Neuronal stem cell (in vitro differentiated cells): ENCODE results near the gene FGF1.
A peak's percentile ranks its signal among the peaks of the same experiment; 100 is the strongest.

Source experiments
- DNase-seq: peaks from one replicate; pipeline ENCODE4 v3.0.0-alpha.2; 2013; ENCODE audit warnings: low spot score
- H2AFZ ChIP-seq: one replicate; pipeline ENCODE4 v1.6.1; 2013; ENCODE audit warnings: mild to moderate bottlenecking, low read length, inconsistent platforms
- H2AK5ac ChIP-seq: 2 replicates; pipeline ENCODE4 v1.6.1; 2013; ENCODE audit warnings: low read depth, mild to moderate bottlenecking, inconsistent platforms, low read length, moderate library complexity, mixed read lengths
- H2BK120ac ChIP-seq: 2 replicates; pipeline ENCODE4 v1.6.1; 2013; ENCODE audit warnings: low read depth, mild to moderate bottlenecking, inconsistent platforms, low read length, moderate library complexity, mixed read lengths
- H2BK12ac ChIP-seq: one replicate; pipeline ENCODE4 v1.6.1; 2013; ENCODE audit warnings: low read length, inconsistent platforms
- H2BK15ac ChIP-seq: 2 replicates; pipeline ENCODE4 v1.6.1; 2013; ENCODE audit warnings: mild to moderate bottlenecking, low read length, inconsistent platforms, mixed read lengths
- H2BK5ac ChIP-seq: one replicate; pipeline ENCODE4 v1.6.1; 2013; ENCODE audit warnings: inconsistent platforms, mild to moderate bottlenecking, low read length, moderate library complexity
- H3K14ac ChIP-seq: one replicate; pipeline ENCODE4 v1.6.1; 2013; ENCODE audit warnings: low read length, inconsistent platforms
- H3K18ac ChIP-seq: 2 replicates; pipeline ENCODE4 v1.6.1; 2013; ENCODE audit warnings: low read length, inconsistent platforms
- H3K23ac ChIP-seq: 2 replicates; pipeline ENCODE4 v1.6.1; 2013; ENCODE audit warnings: low read depth, mild to moderate bottlenecking, mixed read lengths, low read length, inconsistent platforms; ENCODE audit not compliant: poor library complexity
- H3K27ac ChIP-seq: replicated peaks from 3 replicates; pipeline ENCODE4 v1.5.1; 2013; ENCODE audit warnings: low read length, inconsistent platforms
- H3K27me3 ChIP-seq, 3 experiments: 2 replicates each; pipeline ENCODE4 v1.6.1; 2013; ENCODE audit warnings: low read length in 3 of 3, mild to moderate bottlenecking in 2 of 3, inconsistent platforms in 1 of 3, low read depth in 1 of 3, mixed read lengths in 1 of 3, moderate library complexity in 1 of 3; ENCODE audit not compliant: control insufficient read depth in 3 of 3, insufficient read depth in 3 of 3
- H3K36me3 ChIP-seq, 2 donors: replicated peaks in 1 of 2; 2 replicates each; pipeline ENCODE4 v1.6.1; 2013; ENCODE audit warnings: low read length in 2 of 2; ENCODE audit not compliant: control insufficient read depth in 2 of 2, insufficient read depth in 2 of 2
- H3K4ac ChIP-seq: 2 replicates; pipeline ENCODE4 v1.6.1; 2013; ENCODE audit warnings: inconsistent platforms, mild to moderate bottlenecking, low read length, moderate library complexity
- H3K4me1 ChIP-seq, 2 donors: 1 replicate in 1 of 2; 2 replicates in 1 of 2; pipeline ENCODE4 v1.6.1; 2013; ENCODE audit warnings: low read length in 2 of 2, low read depth in 1 of 2; ENCODE audit not compliant: control insufficient read depth in 2 of 2, insufficient read depth in 1 of 2
- H3K4me2 ChIP-seq: one replicate; pipeline ENCODE4 v1.6.1; 2013; ENCODE audit warnings: mild to moderate bottlenecking, low read length, inconsistent platforms; ENCODE audit not compliant: insufficient read depth, poor library complexity, severe bottlenecking
- H3K4me3 ChIP-seq, 2 donors: 2 replicates each; pipeline ENCODE4 v1.5.1; 2013; ENCODE audit warnings: low read length in 2 of 2, mild to moderate bottlenecking in 2 of 2, inconsistent platforms in 1 of 2, moderate library complexity in 1 of 2
- H3K79me1 ChIP-seq: one replicate; pipeline ENCODE4 v1.6.1; 2013; ENCODE audit warnings: low read depth, mild to moderate bottlenecking, inconsistent platforms, low read length, moderate library complexity
- H3K9ac ChIP-seq: one replicate; pipeline ENCODE4 v1.6.1; 2013; ENCODE audit warnings: mild to moderate bottlenecking, low read depth, low read length, inconsistent platforms; ENCODE audit not compliant: poor library complexity
- H3K9me3 ChIP-seq, 2 donors: replicated peaks in 1 of 2; 2 replicates each; pipeline versions ENCODE3 to v1.6.1; 2013; ENCODE audit warnings: low read length in 2 of 2, mild to moderate bottlenecking in 2 of 2, inconsistent platforms in 1 of 2, low read depth in 1 of 2, mixed read lengths in 1 of 2, moderate library complexity in 1 of 2; ENCODE audit not compliant: control insufficient read depth in 2 of 2, insufficient read depth in 1 of 2
- H4K8ac ChIP-seq: one replicate; pipeline ENCODE4 v1.6.1; 2013; ENCODE audit warnings: low read depth, mild to moderate bottlenecking, inconsistent platforms, low read length, moderate library complexity
- H4K91ac ChIP-seq: one replicate; pipeline ENCODE4 v1.6.1; 2013; ENCODE audit warnings: low read length, low read depth, mild to moderate bottlenecking, inconsistent platforms; ENCODE audit not compliant: poor library complexity
- WGBS, 2 donors: extraction: QIAGEN DNeasy Blood & Tissue Kit; methylation state at CpG; one replicate each; pipeline ENCODE4 v1.1.7; 2013; ENCODE audit warnings: missing lambda C conversion rate in 2 of 2, mixed read lengths in 1 of 2; ENCODE audit not compliant: insufficient read length in 2 of 2, insufficient replicate concordance in 1 of 2; ENCODE audit errors: extremely low coverage in 2 of 2; 5-methylcytosine and 5-hydroxymethylcytosine counted together

FGF1 gene

GRCh38 chr5:142669477-142669876 is 16.4 kb downstream of the FGF1 start:
- H2BK12ac ChIP-seq, result no peak overlapping the region
- no peak overlapping the region for H3K27ac ChIP-seq
- H3K23ac ChIP-seq, result no peak overlapping the region
- H3K4me3 ChIP-seq, result no peak overlapping the region
- H3K79me1 ChIP-seq, result no peaks in the 10 kb centered on the region
- no peak overlapping the region for H3K4me2 ChIP-seq
- H3K18ac ChIP-seq, result peak overlapping the region; percentile 20
- no peak overlapping the region for H2BK5ac ChIP-seq
- peaks cover 0 to 10% of the 10 kb centered on the region in 2 donors for H3K4me1 ChIP-seq
- H3K4ac ChIP-seq, result no peak overlapping the region
- no peak overlapping the region for H4K8ac ChIP-seq
- no CpG with 5 or more reads among the region's 12 CpGs for WGBS, 2 donors
- H2BK15ac ChIP-seq, result no peak overlapping the region
- H3K36me3 ChIP-seq, result no peaks in the 10 kb centered on the region
- H2AFZ ChIP-seq, result no peak overlapping the region
- no peaks in the 10 kb centered on the region for H3K27me3 ChIP-seq
- H2AK5ac ChIP-seq, result no peak overlapping the region
- H4K91ac ChIP-seq, result no peak overlapping the region
- peak overlapping the region; percentile 16 for H3K9ac ChIP-seq
- no peak for DNase-seq
- peak overlapping the region; percentile 27 for H3K14ac ChIP-seq
- H3K9me3 ChIP-seq, result peaks cover 0 to 3% of the 10 kb centered on the region in 2 donors
- H2BK120ac ChIP-seq, result peak overlapping the region; percentile 10

- H3K4ac ChIP-seq, result no peak overlapping the region
- H2BK15ac ChIP-seq, result no peak overlapping the region
- H2BK12ac ChIP-seq, result no peak overlapping the region
- no peak overlapping the region for H2BK5ac ChIP-seq
- no peak overlapping the region for H3K9ac ChIP-seq
- H3K4me3 ChIP-seq, result no peak overlapping the region
- no peak overlapping the region for H2BK120ac ChIP-seq
- peaks cover 0 to 3% of the 10 kb centered on the region in 2 donors for H3K9me3 ChIP-seq
- peaks cover 0 to 6% of the 10 kb centered on the region in 2 donors for H3K4me1 ChIP-seq
- no peaks in the 10 kb centered on the region for H3K36me3 ChIP-seq
- H4K91ac ChIP-seq, result no peak overlapping the region
- no peak overlapping the region for H3K27ac ChIP-seq
- no peak overlapping the region for H2AFZ ChIP-seq
- DNase-seq, result no peak
- no peak overlapping the region for H3K18ac ChIP-seq
- H3K79me1 ChIP-seq, result no peaks in the 10 kb centered on the region
- no peak overlapping the region for H4K8ac ChIP-seq
- H3K14ac ChIP-seq, result no peak overlapping the region
- no peaks in the 10 kb centered on the region for H3K27me3 ChIP-seq
- H2AK5ac ChIP-seq, result no peak overlapping the region
- no CpG with 5 or more reads among the region's 6 CpGs for WGBS, 2 donors
- H3K4me2 ChIP-seq, result no peak overlapping the region
- H3K23ac ChIP-seq, result no peak overlapping the region
Measured at GRCh38 chr5:142668336-142668735, 17.6 kb downstream of the FGF1 start.

- Histone ChIP-seq H3K18ac (peak overlapping the region; percentile 4), H3K23ac (no peak overlapping the region), H3K9ac (no peak overlapping the region), H2BK120ac (no peak overlapping the region), H2BK5ac (no peak overlapping the region), H3K4me3 (no peak overlapping the region), H2BK12ac (no peak overlapping the region), H2BK15ac (peak overlapping the region; percentile 26), H3K4me2 (no peak overlapping the region), H4K91ac (no peak overlapping the region), H3K36me3 (no peaks in the 10 kb centered on the region), H4K8ac (no peak overlapping the region), H2AFZ (peak overlapping the region; percentile 12), H3K27ac (no peak overlapping the region), H3K27me3 (no peaks in the 10 kb centered on the region), H3K4ac (no peak overlapping the region), H3K79me1 (no peaks in the 10 kb centered on the region), H3K4me1 (peaks cover 0 to 6% of the 10 kb centered on the region in 2 donors), H3K14ac (no peak overlapping the region), H3K9me3 (peaks cover 0 to 3% of the 10 kb centered on the region in 2 donors), H2AK5ac (no peak overlapping the region)
- WGBS, 2 donors, result no CpG with 5 or more reads among the region's 6 CpGs
- no peak for DNase-seq
Measured at GRCh38 chr5:142667831-142668230, 18.1 kb downstream of the FGF1 start.

- H3K36me3 ChIP-seq, result no peaks in the 10 kb centered on the region
- no peak for DNase-seq
- no CpG with 5 or more reads among the region's 6 CpGs for WGBS, 2 donors
- H3K4me3 ChIP-seq, result no peak overlapping the region
- H3K23ac ChIP-seq, result no peak overlapping the region
- H2BK5ac ChIP-seq, result no peak overlapping the region
- H3K4me1 ChIP-seq, result peaks cover 0 to 4% of the 10 kb centered on the region in 2 donors
- no peaks in the 10 kb centered on the region for H3K27me3 ChIP-seq
- H2AK5ac ChIP-seq, result no peak overlapping the region
- no peak overlapping the region for H3K4me2 ChIP-seq
- H3K9me3 ChIP-seq, result peaks cover 0 to 2% of the 10 kb centered on the region in 2 donors
- H2AFZ ChIP-seq, result no peak overlapping the region
- no peak overlapping the region for H4K91ac ChIP-seq
- no peak overlapping the region for H3K18ac ChIP-seq
- no peak overlapping the region for H2BK120ac ChIP-seq
- no peak overlapping the region for H4K8ac ChIP-seq
- no peak overlapping the region for H2BK15ac ChIP-seq
- no peak overlapping the region for H2BK12ac ChIP-seq
- H3K9ac ChIP-seq, result no peak overlapping the region
- no peaks in the 10 kb centered on the region for H3K79me1 ChIP-seq
- H3K14ac ChIP-seq, result no peak overlapping the region
- no peak overlapping the region for H3K4ac ChIP-seq
- H3K27ac ChIP-seq, result no peak overlapping the region
Measured at GRCh38 chr5:142664636-142665035, 21.3 kb downstream of the FGF1 start.
